HepG2 (cell line): ENCODE measurements around the gene UVSSA. TPM values are rescaled to one million over a fixed set of nuclear protein-coding genes. Genes with fewer than 3 reads are reported as not detected.

Experiments used
- ATAC-seq: fragments of 200-7000 bp; cut with Tn5 transposase; 3 replicates; pipeline ENCODE4 v1.9.1; 2020; ENCODE audit warnings: mild to moderate bottlenecking, moderate library complexity
- BruUV-seq: library from RNA; stranded (reverse); fragments of 400-500 nt; replicated peaks from 2 replicates; lab custom pipeline; 2021; lab: Mats Ljungman, UMichigan
- CTCF ChIA-PET: fragments of 300-600 bp; formaldehyde crosslinking; extraction: SDS; loops from one replicate; lab custom pipeline; 2021; ENCODE audit warnings: low total read pairs, inconsistent platforms, low intra/inter-chr PET ratio; lab: Yijun Ruan, JAX
- POLR2A ChIA-PET: fragments of 350-600 bp; sonication (Branson Sonifier 250); formaldehyde crosslinking; loops from one replicate; lab custom pipeline; 2020; ENCODE audit warnings: antibody characterized with exemption, inconsistent platforms; lab: Yijun Ruan, JAX
- DNase-seq: peaks from one replicate; pipeline ENCODE4 v3.0.0-alpha.2; 2015; ENCODE audit warnings: low spot score
- FAIRE-seq: peaks from 3 replicates; lab custom pipeline; 2011; peaks lifted over from hg19 to GRCh38; lab: Jason Lieb, UNC
- H2AFZ ChIP-seq: one replicate; pipeline ENCODE4 v1.6.1; 2011; ENCODE audit warnings: low read length, inconsistent platforms
- H3K27ac ChIP-seq: fragments of 300-600 bp; 3 replicates; pipeline ENCODE4 v1.8.0; 2011; ENCODE audit warnings: mixed run types, mild to moderate bottlenecking, mixed read lengths, low read length, inconsistent platforms; ENCODE audit not compliant: insufficient read depth; ENCODE audit errors: extremely low read length
- H3K27me3 ChIP-seq, 2 experiments: fragments of 200-600 bp in 1 of 2; 2 replicates in 1 of 2; 3 replicates in 1 of 2; pipeline versions ENCODE4 v1.6.0 to v1.8.0; 2011; ENCODE audit warnings: low read length in 2 of 2, mild to moderate bottlenecking in 2 of 2, moderate library complexity in 2 of 2, inconsistent platforms in 1 of 2; ENCODE audit not compliant: insufficient read depth in 2 of 2, control insufficient read depth in 1 of 2
- H3K36me3 ChIP-seq, 2 experiments: fragments of 200-600 bp in 1 of 2; replicated peaks in 1 of 2; 2 replicates in 1 of 2; 3 replicates in 1 of 2; pipeline versions ENCODE4 v1.5.1 to v1.8.0; 2011; ENCODE audit warnings: low read length in 2 of 2, inconsistent platforms in 1 of 2; ENCODE audit not compliant: insufficient read depth in 2 of 2, control insufficient read depth in 1 of 2
- H3K4me1 ChIP-seq: 2 replicates; pipeline ENCODE4 v1.5.1; 2012; ENCODE audit warnings: low read length, inconsistent platforms; ENCODE audit not compliant: insufficient read depth
- H3K4me2 ChIP-seq: 2 replicates; pipeline ENCODE4 v1.6.0; 2011; ENCODE audit warnings: low read depth, low read length, inconsistent platforms
- H3K4me3 ChIP-seq, 3 experiments: fragments of 200-600 bp in 1 of 3; sonication (generic), shearing (Covaris generic) in 1 of 3; replicated peaks in 1 of 3; 2 replicates each; pipeline ENCODE4 v1.5.1; 2011 to 2016; ENCODE audit warnings: low read length in 3 of 3, inconsistent platforms in 2 of 3, low read depth in 2 of 3, mild to moderate bottlenecking in 2 of 3, control low read depth in 1 of 3, mixed read lengths in 1 of 3; ENCODE audit not compliant: insufficient read depth in 1 of 3
- H3K79me2 ChIP-seq: one replicate; pipeline ENCODE4 v1.6.1; 2011; ENCODE audit warnings: low read length, inconsistent platforms; ENCODE audit not compliant: insufficient read depth
- H3K9ac ChIP-seq: 2 replicates; pipeline ENCODE4 v1.6.0; 2011; ENCODE audit warnings: mild to moderate bottlenecking, low read depth, low read length, inconsistent platforms; ENCODE audit not compliant: insufficient read depth
- H3K9me3 ChIP-seq: 2 replicates; pipeline ENCODE4 v1.5.1; 2012; ENCODE audit warnings: mild to moderate bottlenecking, low read length
- H4K20me1 ChIP-seq: 2 replicates; pipeline ENCODE4 v1.6.0; 2011; ENCODE audit warnings: inconsistent platforms, mild to moderate bottlenecking, low read length, moderate library complexity; ENCODE audit not compliant: insufficient read depth
- KDM3A ChIP-seq: IDR thresholded peaks from 2 replicates; pipeline ENCODE4 v1.6.1; 2018; ENCODE audit warnings: low read depth, missing compliant biosample characterization
- ZNF772 ChIP-seq: sonication (generic); formaldehyde crosslinking; IDR thresholded peaks from 2 replicates; pipeline ENCODE4 v1.5.0; 2020; ENCODE audit warnings: mild to moderate bottlenecking, missing genetic modification reagents
- WGBS: methylation state at CpG from one replicate; pipeline ENCODE4 v1.1.6; 2017; ENCODE audit warnings: low lambda C conversion rate; 5-methylcytosine and 5-hydroxymethylcytosine counted together
- in situ Hi-C: cut with HindIII; loops from 2 replicates; pipeline ENCODE4 v1.10.0; 2017; ENCODE audit warnings: low pct_unique_long_range_greater_than_20kb; ENCODE audit not compliant: extremely low pct_ligation_motif_present
- intact Hi-C: fragments of 100-400 bp; cut with micrococcal nuclease; formaldehyde crosslinking; loops from one replicate; pipeline ENCODE4 v1.10.0; 2022; ENCODE audit not compliant: unreplicated experiment
- polyA plus RNA-seq, 8 experiments: library from polyadenylated mRNA; depleted of rRNA in 3 of 8; stranded (reverse) in 7 of 8; unstranded in 1 of 8; fragments of >200 nt; fragmentation: Illumina TruSeq in 4 of 8; extraction: Trizol in 4 of 8; gene quantifications; 2 replicates each; pipeline versions ENCODE4 v1.2.1 to v1.2.3, GENCODE V29; 2011 to 2016; ENCODE audit warnings: low read depth in 4 of 8, missing spikeins in 1 of 8, mixed read lengths in 1 of 8; ENCODE audit not compliant: insufficient read depth in 1 of 8
- total RNA-seq, 5 experiments: library from RNA; depleted of rRNA; stranded (reverse); fragments of >200 nt; fragmentation: Illumina TruSeq; extraction: Trizol; gene quantifications; 2 replicates each; pipeline ENCODE4 v1.2.3, GENCODE V29; 2016; ENCODE audit warnings: low read depth in 1 of 5
- TF ChIP-seq, protein P1 (sequence below): sonication (generic); formaldehyde crosslinking; IDR thresholded peaks from 2 replicates; pipeline ENCODE4 v1.8.0; 2022; ENCODE audit warnings: missing genetic modification reagents, low read depth, mild to moderate bottlenecking, borderline replicate concordance
- TF ChIP-seq, protein P2 (sequence below): sonication (generic); formaldehyde crosslinking; IDR thresholded peaks from 2 replicates; pipeline ENCODE4 v1.4.0; 2020; ENCODE audit warnings: mild to moderate bottlenecking, missing genetic modification reagents
- TF ChIP-seq, protein P3 (sequence below): sonication (generic); formaldehyde crosslinking; IDR thresholded peaks from 2 replicates; pipeline ENCODE4 v1.5.1; 2020; ENCODE audit warnings: missing genetic modification reagents, mild to moderate bottlenecking, borderline replicate concordance
- TF ChIP-seq, protein P4 (sequence below): sonication (generic); formaldehyde crosslinking; conservative IDR thresholded peaks from 2 replicates; pipeline ENCODE4 v1.4.0; 2020; ENCODE audit warnings: mild to moderate bottlenecking, missing genetic modification reagents, moderate library complexity
- TF ChIP-seq, protein P5 (sequence below): conservative IDR thresholded peaks from 2 replicates; pipeline ENCODE4 v1.6.1; 2018; ENCODE audit warnings: missing genetic modification reagents

The UVSSA gene
- total and polyA plus RNA-seq, 2 of the 13 experiments (the other 11 are each of a cell fraction or from before 2014, with no cell fraction given), result 4.6 to 8.4 TPM

DNA sequence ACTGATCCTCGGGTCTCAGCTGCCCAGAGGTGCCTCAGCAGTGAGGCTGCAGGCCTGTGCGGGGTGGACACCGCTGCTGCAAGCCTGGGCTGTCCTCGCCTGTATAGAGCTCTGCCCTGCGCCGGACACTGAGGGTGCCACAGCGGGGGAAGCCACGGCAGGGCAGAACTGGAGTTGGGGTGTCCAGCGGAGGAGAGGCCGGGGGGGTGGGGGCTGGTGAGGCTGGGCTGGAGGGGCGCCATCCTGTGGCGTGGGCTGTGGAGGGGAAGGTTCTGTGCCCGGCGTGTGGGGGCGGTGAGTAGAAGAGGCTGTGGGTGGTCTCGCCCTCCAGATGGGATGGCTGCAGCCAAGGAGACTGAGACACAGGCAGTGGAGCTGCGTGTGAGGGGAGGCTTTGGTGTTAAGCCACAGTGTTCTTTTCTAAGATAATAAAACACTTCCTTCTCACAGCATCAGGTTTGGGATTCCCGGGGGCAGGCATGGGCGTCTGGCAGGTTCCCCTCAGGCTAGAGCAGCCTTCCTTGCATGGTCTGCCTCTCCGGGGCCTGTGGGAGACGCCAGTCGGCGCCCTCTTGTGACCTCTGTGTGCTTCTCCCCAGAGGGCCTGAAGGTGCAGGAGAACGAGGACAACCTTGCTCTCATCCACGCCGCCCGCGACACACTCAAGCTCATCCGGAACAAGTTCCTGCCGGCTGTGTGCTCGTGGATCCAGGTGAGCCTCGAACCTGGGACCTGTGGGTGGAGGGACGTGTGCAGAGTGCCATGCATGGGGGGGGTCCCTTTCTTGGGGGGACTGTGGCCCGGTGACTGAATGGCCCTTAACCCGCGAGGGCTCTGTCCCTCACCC lies 7.4 kb downstream of the UVSSA start:
- in situ Hi-C loops (loop anchor here (5.0 to 10.0 kb wide), 3 partner anchors 160 to 273 kb away; no protein-coding TSS in a partner anchor), intact Hi-C loops (no loop called here)
- no peak overlapping the region for H2AFZ ChIP-seq
- no peak overlapping the region for H3K4me3 ChIP-seq
- H3K27me3 ChIP-seq, result no peaks in the 10 kb centered on the region
- no peak overlapping the region for H3K9ac ChIP-seq
- no peak overlapping the region for H3K27ac ChIP-seq
- no TSS peak for BruUV-seq
- no peaks in the 10 kb centered on the region for H3K79me2 ChIP-seq
- POLR2A ChIA-PET, result no interaction called here
- H3K4me2 ChIP-seq, result no peak overlapping the region
- ATAC-seq, result no peak
- TF ChIP-seq, protein P1, sequence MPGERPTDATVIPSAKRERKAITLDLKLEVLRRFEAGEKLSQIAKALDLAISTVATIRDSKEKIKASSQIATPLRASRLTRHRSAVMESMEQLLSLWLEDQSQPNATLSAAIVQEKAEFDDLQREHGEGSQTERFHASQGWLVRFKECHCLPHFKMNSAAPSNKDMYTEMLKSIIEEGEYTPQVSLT, result no peak
- TF ChIP-seq, protein P2, sequence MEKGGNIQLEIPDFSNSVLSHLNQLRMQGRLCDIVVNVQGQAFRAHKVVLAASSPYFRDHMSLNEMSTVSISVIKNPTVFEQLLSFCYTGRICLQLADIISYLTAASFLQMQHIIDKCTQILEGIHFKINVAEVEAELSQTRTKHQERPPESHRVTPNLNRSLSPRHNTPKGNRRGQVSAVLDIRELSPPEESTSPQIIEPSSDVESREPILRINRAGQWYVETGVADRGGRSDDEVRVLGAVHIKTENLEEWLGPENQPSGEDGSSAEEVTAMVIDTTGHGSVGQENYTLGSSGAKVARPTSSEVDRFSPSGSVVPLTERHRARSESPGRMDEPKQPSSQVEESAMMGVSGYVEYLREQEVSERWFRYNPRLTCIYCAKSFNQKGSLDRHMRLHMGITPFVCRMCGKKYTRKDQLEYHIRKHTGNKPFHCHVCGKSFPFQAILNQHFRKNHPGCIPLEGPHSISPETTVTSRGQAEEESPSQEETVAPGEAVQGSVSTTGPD (CRISPR knock-in tag), result no peak
- TF ChIP-seq ZNF772 (CRISPR knock-in tag), result no peak
- TF ChIP-seq, protein P3, sequence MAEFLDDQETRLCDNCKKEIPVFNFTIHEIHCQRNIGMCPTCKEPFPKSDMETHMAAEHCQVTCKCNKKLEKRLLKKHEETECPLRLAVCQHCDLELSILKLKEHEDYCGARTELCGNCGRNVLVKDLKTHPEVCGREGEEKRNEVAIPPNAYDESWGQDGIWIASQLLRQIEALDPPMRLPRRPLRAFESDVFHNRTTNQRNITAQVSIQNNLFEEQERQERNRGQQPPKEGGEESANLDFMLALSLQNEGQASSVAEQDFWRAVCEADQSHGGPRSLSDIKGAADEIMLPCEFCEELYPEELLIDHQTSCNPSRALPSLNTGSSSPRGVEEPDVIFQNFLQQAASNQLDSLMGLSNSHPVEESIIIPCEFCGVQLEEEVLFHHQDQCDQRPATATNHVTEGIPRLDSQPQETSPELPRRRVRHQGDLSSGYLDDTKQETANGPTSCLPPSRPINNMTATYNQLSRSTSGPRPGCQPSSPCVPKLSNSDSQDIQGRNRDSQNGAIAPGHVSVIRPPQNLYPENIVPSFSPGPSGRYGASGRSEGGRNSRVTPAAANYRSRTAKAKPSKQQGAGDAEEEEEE (CRISPR knock-in tag), result no peak
- no peak for TF ChIP-seq KDM3A (CRISPR knock-in tag)
- TF ChIP-seq, protein P4, sequence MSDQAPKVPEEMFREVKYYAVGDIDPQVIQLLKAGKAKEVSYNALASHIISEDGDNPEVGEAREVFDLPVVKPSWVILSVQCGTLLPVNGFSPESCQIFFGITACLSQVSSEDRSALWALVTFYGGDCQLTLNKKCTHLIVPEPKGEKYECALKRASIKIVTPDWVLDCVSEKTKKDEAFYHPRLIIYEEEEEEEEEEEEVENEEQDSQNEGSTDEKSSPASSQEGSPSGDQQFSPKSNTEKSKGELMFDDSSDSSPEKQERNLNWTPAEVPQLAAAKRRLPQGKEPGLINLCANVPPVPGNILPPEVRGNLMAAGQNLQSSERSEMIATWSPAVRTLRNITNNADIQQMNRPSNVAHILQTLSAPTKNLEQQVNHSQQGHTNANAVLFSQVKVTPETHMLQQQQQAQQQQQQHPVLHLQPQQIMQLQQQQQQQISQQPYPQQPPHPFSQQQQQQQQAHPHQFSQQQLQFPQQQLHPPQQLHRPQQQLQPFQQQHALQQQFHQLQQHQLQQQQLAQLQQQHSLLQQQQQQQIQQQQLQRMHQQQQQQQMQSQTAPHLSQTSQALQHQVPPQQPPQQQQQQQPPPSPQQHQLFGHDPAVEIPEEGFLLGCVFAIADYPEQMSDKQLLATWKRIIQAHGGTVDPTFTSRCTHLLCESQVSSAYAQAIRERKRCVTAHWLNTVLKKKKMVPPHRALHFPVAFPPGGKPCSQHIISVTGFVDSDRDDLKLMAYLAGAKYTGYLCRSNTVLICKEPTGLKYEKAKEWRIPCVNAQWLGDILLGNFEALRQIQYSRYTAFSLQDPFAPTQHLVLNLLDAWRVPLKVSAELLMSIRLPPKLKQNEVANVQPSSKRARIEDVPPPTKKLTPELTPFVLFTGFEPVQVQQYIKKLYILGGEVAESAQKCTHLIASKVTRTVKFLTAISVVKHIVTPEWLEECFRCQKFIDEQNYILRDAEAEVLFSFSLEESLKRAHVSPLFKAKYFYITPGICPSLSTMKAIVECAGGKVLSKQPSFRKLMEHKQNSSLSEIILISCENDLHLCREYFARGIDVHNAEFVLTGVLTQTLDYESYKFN, result no peak
- TF ChIP-seq, protein P5, sequence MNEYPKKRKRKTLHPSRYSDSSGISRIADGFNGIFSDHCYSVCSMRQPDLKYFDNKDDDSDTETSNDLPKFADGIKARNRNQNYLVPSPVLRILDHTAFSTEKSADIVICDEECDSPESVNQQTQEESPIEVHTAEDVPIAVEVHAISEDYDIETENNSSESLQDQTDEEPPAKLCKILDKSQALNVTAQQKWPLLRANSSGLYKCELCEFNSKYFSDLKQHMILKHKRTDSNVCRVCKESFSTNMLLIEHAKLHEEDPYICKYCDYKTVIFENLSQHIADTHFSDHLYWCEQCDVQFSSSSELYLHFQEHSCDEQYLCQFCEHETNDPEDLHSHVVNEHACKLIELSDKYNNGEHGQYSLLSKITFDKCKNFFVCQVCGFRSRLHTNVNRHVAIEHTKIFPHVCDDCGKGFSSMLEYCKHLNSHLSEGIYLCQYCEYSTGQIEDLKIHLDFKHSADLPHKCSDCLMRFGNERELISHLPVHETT (CRISPR knock-in tag), result no peak
- TF ChIP-seq, all 625 proteins: peak for 0
- Histone ChIP-seq H4K20me1 (no peaks in the 10 kb centered on the region), H3K9me3 (no peaks in the 10 kb centered on the region), H3K36me3 (peaks cover 11 to 21% of the 10 kb centered on the region in 2 experiments; a peak in 4 of 5 replicates), H3K4me1 (peaks cover 5% of the 10 kb centered on the region; the same call in 1 of the 2 replicates)
- DNase-seq (no peak), FAIRE-seq (no peak)
- CTCF ChIA-PET, result no interaction called here
- WGBS, result 96% methylated on average over 23 of the region's 36 CpGs
